Panc1 (cell line): ENCODE data around the gene FAM83B. TPM values are rescaled to one million over a fixed set of nuclear protein-coding genes. Genes with fewer than 3 reads are reported as not detected.

Experiments
- ATAC-seq: fragments of 200-7000 bp; cut with Tn5 transposase; 2 replicates; pipeline ENCODE4 v1.9.1; 2020; ENCODE audit warnings: mild to moderate bottlenecking, moderate library complexity
- BruUV-seq: library from RNA; stranded (reverse); fragments of 400-500 nt; replicated peaks from 2 replicates; lab custom pipeline; 2021; lab: Mats Ljungman, UMichigan
- CTCF ChIA-PET: fragments of 300-600 bp; sonication (Branson Sonifier 250); formaldehyde crosslinking; loops from one replicate; lab custom pipeline; 2022; ENCODE audit warnings: antibody characterized with exemption; lab: Charles Lee
- POLR2A ChIA-PET: fragments of 300-600 bp; sonication (Branson Sonifier 250); formaldehyde crosslinking; loops from one replicate; lab custom pipeline; 2022; ENCODE audit warnings: antibody characterized with exemption; lab: Charles Lee
- DNase-seq: peaks from one replicate; pipeline ENCODE4 v3.0.0-alpha.2; 2010; ENCODE audit warnings: low read depth, low spot score
- H3K27ac ChIP-seq: 2 replicates; pipeline ENCODE4 v1.5.1; 2011; ENCODE audit warnings: mild to moderate bottlenecking, low read length, inconsistent platforms
- H3K27me3 ChIP-seq: fragments of 200-500 bp; sonication (Bioruptor generic); 2 replicates; pipeline ENCODE4 v1.6.0; 2014; ENCODE audit warnings: low read length, inconsistent platforms; ENCODE audit not compliant: control insufficient read depth, insufficient read depth
- H3K36me3 ChIP-seq: fragments of 200-500 bp; sonication (Bioruptor generic); 2 replicates; pipeline ENCODE4 v1.5.1; 2014; ENCODE audit warnings: inconsistent platforms, mild to moderate bottlenecking, low read length, moderate library complexity; ENCODE audit not compliant: control insufficient read depth, insufficient read depth
- H3K4me1 ChIP-seq: 2 replicates; pipeline ENCODE4 v1.5.1; 2011; ENCODE audit warnings: inconsistent platforms, mild to moderate bottlenecking, low read length, moderate library complexity; ENCODE audit not compliant: control insufficient read depth, insufficient read depth
- H3K4me3 ChIP-seq, 2 experiments: 2 replicates each; pipeline ENCODE4 v1.5.1; 2011 to 2012; ENCODE audit warnings: low read depth in 2 of 2, low read length in 2 of 2, mild to moderate bottlenecking in 2 of 2, inconsistent platforms in 1 of 2, moderate library complexity in 1 of 2
- H3K9me3 ChIP-seq: fragments of 200-500 bp; sonication (Bioruptor generic); 2 replicates; pipeline ENCODE4 v1.5.1; 2014; ENCODE audit warnings: low read depth, mild to moderate bottlenecking, inconsistent platforms, low read length, moderate library complexity; ENCODE audit not compliant: control insufficient read depth, insufficient read depth
- POLR2AphosphoS5 ChIP-seq: IDR thresholded peaks from 2 replicates; pipeline ENCODE4 v1.6.1; 2012; ENCODE audit warnings: mild to moderate bottlenecking, low read depth, low read length, moderate library complexity
- SIN3A ChIP-seq: IDR thresholded peaks from 2 replicates; pipeline ENCODE4 v1.6.1; 2012; ENCODE audit warnings: low read depth, mild to moderate bottlenecking, low read length, moderate library complexity, borderline replicate concordance; ENCODE audit not compliant: insufficient read depth
- TCF7L2 ChIP-seq: IDR thresholded peaks from 2 replicates; pipeline ENCODE4 v1.6.1; 2011; ENCODE audit warnings: mild to moderate bottlenecking, low read depth, low read length, inconsistent platforms
- in situ Hi-C: cut with HindIII; loops from 2 replicates; pipeline ENCODE4 v1.10.0; 2016; ENCODE audit warnings: low sequenced_read_pairs, low pct_unique_long_range_greater_than_20kb
- intact Hi-C: fragments of 100-400 bp; cut with micrococcal nuclease; formaldehyde crosslinking; loops from one replicate; pipeline ENCODE4 v1.10.0; 2022; ENCODE audit not compliant: unreplicated experiment
- total RNA-seq: library from RNA; stranded (reverse); gene quantifications from one replicate; pipeline ENCODE4 v1.2.1, GENCODE V29; 2021; ENCODE audit not compliant: unreplicated experiment
- TF ChIP-seq, protein P1 (sequence below), 2 experiments: IDR thresholded peaks; 2 replicates each; pipeline ENCODE4 v1.6.1; 2011 to 2012; ENCODE audit warnings: low read depth in 2 of 2, control low read depth in 1 of 2, low read length in 1 of 2, mild to moderate bottlenecking in 1 of 2, moderate library complexity in 1 of 2; ENCODE audit not compliant: insufficient read depth in 1 of 2
- TF ChIP-seq, protein P2 (sequence below): fragments of 450-650 bp; IDR thresholded peaks from 2 replicates; pipeline ENCODE4 v1.5.1; 2017; ENCODE audit warnings: mild to moderate bottlenecking

Gene FAM83B
- total RNA-seq, 1 experiment from 2014 or later, result not detected

DNA sequence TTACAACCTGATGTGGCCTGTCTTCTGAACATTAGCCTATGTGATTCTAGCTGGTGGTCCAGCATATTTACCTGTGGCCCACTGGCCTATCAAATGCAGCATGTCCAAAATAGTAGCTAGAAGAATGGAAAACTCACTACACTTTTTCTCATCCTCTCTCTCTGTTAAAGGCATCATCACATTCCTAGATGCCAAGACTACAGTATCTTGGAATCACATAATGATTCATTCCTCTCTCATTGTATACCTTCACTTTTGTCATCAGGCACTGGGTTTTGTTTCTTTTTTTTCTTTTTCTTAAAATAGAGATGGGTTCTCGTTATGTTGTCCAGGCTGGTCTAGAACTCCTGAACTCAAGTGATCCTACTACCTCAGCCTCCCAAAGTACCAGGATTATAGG is 45.0 kb downstream of the FAM83B start:
- Histone ChIP-seq H3K36me3 (no peaks in the 10 kb centered on the region), H3K4me3 (no peak overlapping the region), H3K27ac (no peak overlapping the region), H3K4me1 (no peaks in the 10 kb centered on the region), H3K9me3 (no peaks in the 10 kb centered on the region), H3K27me3 (no peaks in the 10 kb centered on the region)
- no peak for ATAC-seq
- TF ChIP-seq, protein P1, sequence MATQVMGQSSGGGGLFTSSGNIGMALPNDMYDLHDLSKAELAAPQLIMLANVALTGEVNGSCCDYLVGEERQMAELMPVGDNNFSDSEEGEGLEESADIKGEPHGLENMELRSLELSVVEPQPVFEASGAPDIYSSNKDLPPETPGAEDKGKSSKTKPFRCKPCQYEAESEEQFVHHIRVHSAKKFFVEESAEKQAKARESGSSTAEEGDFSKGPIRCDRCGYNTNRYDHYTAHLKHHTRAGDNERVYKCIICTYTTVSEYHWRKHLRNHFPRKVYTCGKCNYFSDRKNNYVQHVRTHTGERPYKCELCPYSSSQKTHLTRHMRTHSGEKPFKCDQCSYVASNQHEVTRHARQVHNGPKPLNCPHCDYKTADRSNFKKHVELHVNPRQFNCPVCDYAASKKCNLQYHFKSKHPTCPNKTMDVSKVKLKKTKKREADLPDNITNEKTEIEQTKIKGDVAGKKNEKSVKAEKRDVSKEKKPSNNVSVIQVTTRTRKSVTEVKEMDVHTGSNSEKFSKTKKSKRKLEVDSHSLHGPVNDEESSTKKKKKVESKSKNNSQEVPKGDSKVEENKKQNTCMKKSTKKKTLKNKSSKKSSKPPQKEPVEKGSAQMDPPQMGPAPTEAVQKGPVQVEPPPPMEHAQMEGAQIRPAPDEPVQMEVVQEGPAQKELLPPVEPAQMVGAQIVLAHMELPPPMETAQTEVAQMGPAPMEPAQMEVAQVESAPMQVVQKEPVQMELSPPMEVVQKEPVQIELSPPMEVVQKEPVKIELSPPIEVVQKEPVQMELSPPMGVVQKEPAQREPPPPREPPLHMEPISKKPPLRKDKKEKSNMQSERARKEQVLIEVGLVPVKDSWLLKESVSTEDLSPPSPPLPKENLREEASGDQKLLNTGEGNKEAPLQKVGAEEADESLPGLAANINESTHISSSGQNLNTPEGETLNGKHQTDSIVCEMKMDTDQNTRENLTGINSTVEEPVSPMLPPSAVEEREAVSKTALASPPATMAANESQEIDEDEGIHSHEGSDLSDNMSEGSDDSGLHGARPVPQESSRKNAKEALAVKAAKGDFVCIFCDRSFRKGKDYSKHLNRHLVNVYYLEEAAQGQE (IDR thresholded peaks at IDR 0.05; ENCODE audit: insufficient read depth in 1 of 2, low read depth in 2 of 2, low read length in 1 of 2), result no peak
- in situ Hi-C loops, result no loop called here
- no peak for DNase-seq
- ChIA-PET POLR2A (no interaction called here), CTCF (no interaction called here)
- BruUV-seq, result no TSS peak
- intact Hi-C loops, result no loop called here

DNA sequence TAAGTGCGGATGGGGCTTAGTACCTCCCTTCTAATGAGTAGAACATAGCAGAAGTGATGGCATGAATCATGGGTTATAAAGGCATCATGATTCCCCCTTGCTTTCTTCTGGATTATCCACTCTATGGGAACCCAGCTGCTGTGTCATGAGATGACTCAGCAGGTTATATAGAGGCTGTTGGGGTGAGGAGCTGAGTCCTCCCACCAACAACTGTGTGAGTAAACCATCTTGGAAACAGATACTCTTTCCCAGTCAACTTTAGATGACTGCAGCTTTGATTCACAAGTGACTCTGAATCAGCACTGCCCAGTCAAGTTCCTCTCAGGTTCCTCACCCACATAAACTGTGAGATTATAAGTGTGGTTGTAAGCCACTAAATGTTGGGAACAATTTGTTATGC is 46.3 kb downstream of the FAM83B start:
- ChIA-PET POLR2A (no interaction called here), CTCF (no interaction called here)

More for the DNA sequence above, 46.3 kb downstream of the FAM83B start:
- H3K9me3 ChIP-seq, result no peaks in the 10 kb centered on the region
- no peak for TF ChIP-seq SIN3A
- TF ChIP-seq TCF7L2, result no peak
- no peak for TF ChIP-seq POLR2AphosphoS5
- TF ChIP-seq, protein P2, sequence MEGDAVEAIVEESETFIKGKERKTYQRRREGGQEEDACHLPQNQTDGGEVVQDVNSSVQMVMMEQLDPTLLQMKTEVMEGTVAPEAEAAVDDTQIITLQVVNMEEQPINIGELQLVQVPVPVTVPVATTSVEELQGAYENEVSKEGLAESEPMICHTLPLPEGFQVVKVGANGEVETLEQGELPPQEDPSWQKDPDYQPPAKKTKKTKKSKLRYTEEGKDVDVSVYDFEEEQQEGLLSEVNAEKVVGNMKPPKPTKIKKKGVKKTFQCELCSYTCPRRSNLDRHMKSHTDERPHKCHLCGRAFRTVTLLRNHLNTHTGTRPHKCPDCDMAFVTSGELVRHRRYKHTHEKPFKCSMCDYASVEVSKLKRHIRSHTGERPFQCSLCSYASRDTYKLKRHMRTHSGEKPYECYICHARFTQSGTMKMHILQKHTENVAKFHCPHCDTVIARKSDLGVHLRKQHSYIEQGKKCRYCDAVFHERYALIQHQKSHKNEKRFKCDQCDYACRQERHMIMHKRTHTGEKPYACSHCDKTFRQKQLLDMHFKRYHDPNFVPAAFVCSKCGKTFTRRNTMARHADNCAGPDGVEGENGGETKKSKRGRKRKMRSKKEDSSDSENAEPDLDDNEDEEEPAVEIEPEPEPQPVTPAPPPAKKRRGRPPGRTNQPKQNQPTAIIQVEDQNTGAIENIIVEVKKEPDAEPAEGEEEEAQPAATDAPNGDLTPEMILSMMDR, result no peak
- TF ChIP-seq, protein P1 (IDR thresholded peaks at IDR 0.05; ENCODE audit: insufficient read depth in 1 of 2, low read depth in 2 of 2, low read length in 1 of 2), result no peak
- intact Hi-C loops (no loop called here), in situ Hi-C loops (no loop called here)
- H3K27me3 ChIP-seq, result no peaks in the 10 kb centered on the region
- H3K4me1 ChIP-seq, result no peaks in the 10 kb centered on the region
- H3K36me3 ChIP-seq, result no peaks in the 10 kb centered on the region
- ATAC-seq (no peak), DNase-seq (peak; percentile 35)
- H3K4me3 ChIP-seq, result no peak overlapping the region
- no peak overlapping the region for H3K27ac ChIP-seq
- BruUV-seq, result no TSS peak
